Suprapubic skin (tissue), 4 donors: ENCODE measurements around the gene WNT2B.

Experiments
- CTCF ChIP-seq, 2 donors: fragments of 200-600 bp in 1 of 2; fragments of 450-650 bp in 1 of 2; sonication (generic) in 1 of 2; IDR thresholded peaks; one replicate each; pipeline ENCODE4 v1.5.1; 2016 to 2019; ENCODE audit warnings: antibody characterized with exemption in 2 of 2, mild to moderate bottlenecking in 1 of 2, moderate library complexity in 1 of 2
- EP300 ChIP-seq: sonication (generic); formaldehyde crosslinking; IDR thresholded peaks from one replicate; pipeline ENCODE4 v1.6.1; 2017; ENCODE audit warnings: antibody characterized with exemption
- POLR2A ChIP-seq, 2 donors: fragments of 450-650 bp; IDR thresholded peaks; one replicate each; pipeline ENCODE4 v1.6.1; 2017; ENCODE audit warnings: antibody characterized with exemption in 2 of 2, mild to moderate bottlenecking in 2 of 2, moderate library complexity in 2 of 2
- POLR2AphosphoS5 ChIP-seq, 3 donors: sonication (generic); formaldehyde crosslinking; IDR thresholded peaks; one replicate each; pipeline ENCODE4 v1.6.1; 2017; ENCODE audit warnings: antibody characterized with exemption in 3 of 3

DNA sequence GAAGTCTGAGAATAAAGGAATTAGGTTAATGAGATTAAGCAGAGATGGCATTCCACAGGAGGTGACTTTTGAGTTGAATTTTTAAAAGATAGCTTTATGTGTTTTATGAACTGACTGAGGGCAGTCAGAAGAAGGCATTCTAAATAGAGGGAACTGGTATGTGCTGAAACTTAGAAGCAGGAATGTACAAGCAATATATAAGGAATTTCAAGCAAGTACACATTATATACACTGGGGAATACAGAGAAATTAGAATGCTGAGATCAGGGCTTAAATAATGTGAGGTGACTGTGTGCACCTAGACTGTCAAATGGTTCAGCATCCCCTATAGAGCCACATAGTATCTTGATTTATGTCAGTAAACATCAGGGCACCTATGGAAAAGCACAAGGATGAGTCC, 19.3 kb downstream of the WNT2B start:
- TF ChIP-seq CTCF (IDR thresholded peaks at IDR 0.05) (no peak), EP300 (no peak), POLR2AphosphoS5 (IDR thresholded peaks at IDR 0.05) (no peak), POLR2A (IDR thresholded peaks at IDR 0.05) (no peak)
